Stomach (tissue), 9 donors: ENCODE data around the gene WHAMM. TPM values are rescaled to one million over a fixed set of nuclear protein-coding genes. Genes with fewer than 3 reads are reported as not detected.
A peak's percentile ranks its signal among the peaks of the same experiment; 100 is the strongest.

Experiments used
- DNase-seq, 2 donors: peaks; one replicate each; pipeline versions ENCODE4 v3.0.0 to v3.0.0-alpha.2; 2013 to 2019
- H3K27ac ChIP-seq, 5 donors: fragments of 200-600 bp in 4 of 5; sonication (generic) in 4 of 5; one replicate each; pipeline ENCODE4 v1.5.1; 2013 to 2019; ENCODE audit warnings: mild to moderate bottlenecking in 1 of 5, moderate library complexity in 1 of 5
- H3K27me3 ChIP-seq, 3 donors: fragments of 200-600 bp; sonication (generic); one replicate each; pipeline ENCODE4 v1.5.1; 2017 to 2019; ENCODE audit warnings: mixed run types in 1 of 3
- H3K36me3 ChIP-seq, 4 donors: fragments of 200-600 bp; sonication (generic); 1 replicate in 3 of 4; 2 replicates in 1 of 4; pipeline ENCODE4 v1.5.1; 2016 to 2019
- H3K4me1 ChIP-seq, 4 donors: fragments of 200-600 bp; sonication (generic); one replicate each; pipeline ENCODE4 v1.5.1; 2016 to 2019
- H3K4me3 ChIP-seq, 4 donors: fragments of 200-600 bp; sonication (generic) in 3 of 4; one replicate each; pipeline ENCODE4 v1.5.1; 2016 to 2019; ENCODE audit warnings: mild to moderate bottlenecking in 1 of 4
- H3K9me3 ChIP-seq, 4 donors: fragments of 200-600 bp; sonication (generic); one replicate each; pipeline ENCODE4 v1.5.1; 2016 to 2019
- CTCF ChIP-seq, 7 experiments: fragments of 450-650 bp in 4 of 7; fragments of 200-600 bp in 3 of 7; sonication (generic) in 3 of 7; IDR thresholded peaks; one replicate each; pipeline ENCODE4 v1.5.1; 2016 to 2019; ENCODE audit warnings: antibody characterized with exemption in 7 of 7, control low read depth in 2 of 7, mild to moderate bottlenecking in 1 of 7
- EP300 ChIP-seq: sonication (generic); formaldehyde crosslinking; IDR thresholded peaks from one replicate; pipeline ENCODE4 v1.6.1; 2017; ENCODE audit warnings: antibody characterized with exemption
- POLR2A ChIP-seq, 4 donors: fragments of 450-650 bp; IDR thresholded peaks; one replicate each; pipeline ENCODE4 v1.6.1; 2016; ENCODE audit warnings: antibody characterized with exemption in 4 of 4, control low read depth in 2 of 4, mild to moderate bottlenecking in 1 of 4, moderate library complexity in 1 of 4
- POLR2AphosphoS5 ChIP-seq, 3 donors: sonication (generic); formaldehyde crosslinking; IDR thresholded peaks; one replicate each; pipeline ENCODE4 v1.6.1; 2016; ENCODE audit warnings: antibody characterized with exemption in 3 of 3
- WGBS, 5 donors: extraction: QIAGEN DNeasy Blood & Tissue Kit in 3 of 5; methylation state at CpG; one replicate each; pipeline versions ENCODE4 v1.1.5 to v1.1.7; 2013 to 2018; 5-methylcytosine and 5-hydroxymethylcytosine counted together
- intact Hi-C: fragments of 100-400 bp; cut with DNase I; formaldehyde crosslinking; loops from one replicate; pipeline ENCODE4 v1.15.1; 2023; ENCODE audit warnings: low total_unique reads
- polyA plus RNA-seq, 3 donors: library from polyadenylated mRNA; stranded (reverse); fragments of 200-250 nt; gene quantifications; one replicate each; pipeline ENCODE4 v1.2.3, GENCODE V29; 2013
- total RNA-seq, 5 donors: library from RNA; depleted of rRNA; stranded (reverse); fragments of >200 nt; gene quantifications; one replicate each; pipeline versions ENCODE4 v1.1.0 to v1.2.3, GENCODE V29; 2014 to 2016
- donor health status: healthy with polysubstance abuse.
- donor health status: Bipolar disorder and iron deficiency.
- donor health status: healthy.

WHAMM gene
- total and polyA plus RNA-seq, 8 donors, result 3.6 to 44.6 (median 7.3) TPM

GRCh38 chr15:82849556-82850512, 40.4 kb downstream of the WHAMM start:
- H3K4me3 ChIP-seq, result no peak overlapping the region
- intact Hi-C loops, result loop anchor here (5.0 kb wide), 1 partner anchor 152 kb away; no protein-coding TSS in a partner anchor
- TF ChIP-seq CTCF (IDR thresholded peaks at IDR 0.05) (peak in 5 of 7 experiments; percentile 43 to 78 (median 70)), EP300 (no peak), POLR2AphosphoS5 (IDR thresholded peaks at IDR 0.05) (peak in 1 of 3 donors; percentile 79), POLR2A (IDR thresholded peaks at IDR 0.05) (no peak)
- H3K9me3 ChIP-seq, result no peaks in the 10 kb centered on the region
- DNase-seq, result peak; percentile 79 to 95
- 15 to 23% (median 19%) methylated on average over 14 to 23 of the region's 23 CpGs for WGBS, 5 donors
- peaks cover 10 to 20% (median 13%) of the 10 kb centered on the region in 4 donors for H3K4me1 ChIP-seq
- no peaks in the 10 kb centered on the region for H3K27me3 ChIP-seq
- H3K27ac ChIP-seq, result peak overlapping the region; percentile 5 to 66 (median 41)
- peaks cover 12 to 65% (median 63%) of the 10 kb centered on the region in 4 donors for H3K36me3 ChIP-seq

- no peak overlapping the region for H3K4me3 ChIP-seq
- peaks cover 10 to 20% (median 13%) of the 10 kb centered on the region in 4 donors for H3K4me1 ChIP-seq
- no peaks in the 10 kb centered on the region for H3K27me3 ChIP-seq
- peaks cover 12 to 65% (median 63%) of the 10 kb centered on the region in 4 donors for H3K36me3 ChIP-seq
- no peaks in the 10 kb centered on the region for H3K9me3 ChIP-seq
- no peak overlapping the region for H3K27ac ChIP-seq
- TF ChIP-seq POLR2AphosphoS5 (IDR thresholded peaks at IDR 0.05) (no peak), POLR2A (IDR thresholded peaks at IDR 0.05) (no peak), CTCF (IDR thresholded peaks at IDR 0.05) (no peak), EP300 (no peak)
- intact Hi-C loops, result no loop called here
- WGBS, 5 donors, result 53 to 81% (median 73%) methylated on average over 6 to 7 of the region's 7 CpGs
- peak in 1 of 2 donors; percentile 3 for DNase-seq
Measured at GRCh38 chr15:82850731-82851130, 41.3 kb downstream of the WHAMM start.

GRCh38 chr15:82851306-82851850, 42.0 kb downstream of the WHAMM start:
- Histone ChIP-seq H3K9me3 (no peaks in the 10 kb centered on the region), H3K27me3 (no peaks in the 10 kb centered on the region), H3K36me3 (peaks cover 12 to 65% (median 58%) of the 10 kb centered on the region in 4 donors), H3K4me1 (peaks cover 10 to 20% (median 13%) of the 10 kb centered on the region in 4 donors), H3K27ac (no peak overlapping the region), H3K4me3 (no peak overlapping the region)
- intact Hi-C loops, result no loop called here
- peak in 1 of 2 donors; percentile 8 for DNase-seq
- 87 to 95% (median 93%) methylated on average over 14 of the region's 14 CpGs for WGBS, 5 donors
- TF ChIP-seq POLR2AphosphoS5 (IDR thresholded peaks at IDR 0.05), result no peak
- no peak for TF ChIP-seq EP300
- TF ChIP-seq POLR2A (IDR thresholded peaks at IDR 0.05), result no peak
- no peak for TF ChIP-seq CTCF (IDR thresholded peaks at IDR 0.05)

GRCh38 chr15:82851981-82852511, 42.6 kb downstream of the WHAMM start:
- intact Hi-C loops, result no loop called here
- peaks cover 12 to 60% (median 53%) of the 10 kb centered on the region in 4 donors for H3K36me3 ChIP-seq
- H3K9me3 ChIP-seq, result no peaks in the 10 kb centered on the region
- no peak overlapping the region for H3K27ac ChIP-seq
- 74 to 85% (median 80%) methylated on average over 9 of the region's 9 CpGs for WGBS, 5 donors
- peak in 1 of 2 donors; percentile 16 for DNase-seq
- no peak for TF ChIP-seq POLR2AphosphoS5 (IDR thresholded peaks at IDR 0.05)
- no peak for TF ChIP-seq EP300
- no peak for TF ChIP-seq CTCF (IDR thresholded peaks at IDR 0.05)
- TF ChIP-seq POLR2A (IDR thresholded peaks at IDR 0.05), result no peak
- H3K4me1 ChIP-seq, result peaks cover 10 to 20% (median 13%) of the 10 kb centered on the region in 4 donors
- H3K27me3 ChIP-seq, result no peaks in the 10 kb centered on the region
- H3K4me3 ChIP-seq, result no peak overlapping the region
